Activated naive CD8-positive, alpha-beta T cell treated with anti-CD3 and anti-CD28 coated beads, Interleukin-2, amount 10 ng/mL, durations not matched to agents 7 days and 5 days (primary cell): ENCODE results near the gene TSPAN17. TPM values are rescaled to one million over a fixed set of nuclear protein-coding genes. Genes with fewer than 3 reads are reported as not detected.

Experiments
- ATAC-seq: fragments of 150-1000 bp; cut with Tn5 transposase; one replicate; pipeline ENCODE4 v1.10.0; 2021; ENCODE audit warnings: low read depth, moderate library complexity
- POLR2A ChIA-PET: fragments of 350-600 bp; sonication (Branson Sonifier 250); formaldehyde crosslinking; loops from one replicate; lab custom pipeline; 2021; ENCODE audit warnings: antibody characterized with exemption; lab: Charles Lee
- DNase-seq: peaks from one replicate; pipeline ENCODE4 v3.0.0; 2021
- H3K27ac Mint-ChIP-seq: one replicate; pipeline ENCODE4 v1.8.0; 2022; ENCODE audit warnings: mild to moderate bottlenecking, mixed read lengths
- H3K27me3 Mint-ChIP-seq: one replicate; pipeline ENCODE4 v1.8.0; 2022; ENCODE audit warnings: mild to moderate bottlenecking, moderate library complexity, mixed read lengths
- H3K36me3 Mint-ChIP-seq: one replicate; pipeline ENCODE4 v1.8.0; 2021; ENCODE audit warnings: mild to moderate bottlenecking, mixed read lengths
- H3K4me1 Mint-ChIP-seq: one replicate; pipeline ENCODE4 v1.8.0; 2021; ENCODE audit warnings: mixed read lengths
- H3K4me3 Mint-ChIP-seq: one replicate; pipeline ENCODE4 v1.8.0; 2022; ENCODE audit warnings: mild to moderate bottlenecking, moderate library complexity, mixed read lengths
- H3K9me3 Mint-ChIP-seq: one replicate; pipeline ENCODE4 v1.8.0; 2021; ENCODE audit warnings: mixed read lengths
- total RNA-seq, 2 experiments: library from RNA; stranded (reverse); gene quantifications; one replicate each; pipeline ENCODE4 v1.2.3, GENCODE V29; 2021

The TSPAN17 gene
- total RNA-seq, 2 experiments from 2014 or later: 39.6 to 40.7 TPM

- no peak overlapping the region for H3K27ac Mint-ChIP-seq
- POLR2A ChIA-PET: no interaction called here
- peaks cover 25% of the 10 kb centered on the region for H3K4me1 Mint-ChIP-seq
- no peak for DNase-seq
- H3K27me3 Mint-ChIP-seq: peaks cover 20% of the 10 kb centered on the region
- H3K4me3 Mint-ChIP-seq: no peak overlapping the region
- ATAC-seq: no peak
- no peaks in the 10 kb centered on the region for H3K36me3 Mint-ChIP-seq
- no peaks in the 10 kb centered on the region for H3K9me3 Mint-ChIP-seq
Measured at GRCh38 chr5:176662371-176663333, 15.4 kb downstream of the TSPAN17 start.

- Mint-ChIP-seq H3K36me3 (no peaks in the 10 kb centered on the region), H3K4me1 (peaks cover 17% of the 10 kb centered on the region), H3K27me3 (peaks cover 20% of the 10 kb centered on the region), H3K27ac (no peak overlapping the region), H3K9me3 (no peaks in the 10 kb centered on the region), H3K4me3 (no peak overlapping the region)
- POLR2A ChIA-PET: no interaction called here
- ATAC-seq (no peak), DNase-seq (no peak)
Measured at GRCh38 chr5:176663566-176663965, 16.3 kb downstream of the TSPAN17 start.

GRCh38 chr5:176664479-176664878 is 17.2 kb downstream of the TSPAN17 start:
- Mint-ChIP-seq H3K4me3 (no peak overlapping the region), H3K9me3 (no peaks in the 10 kb centered on the region), H3K27me3 (peaks cover 26% of the 10 kb centered on the region), H3K27ac (no peak overlapping the region), H3K4me1 (peaks cover 10% of the 10 kb centered on the region), H3K36me3 (no peaks in the 10 kb centered on the region)
- no peak for ATAC-seq
- no peak for DNase-seq
- POLR2A ChIA-PET: interaction anchor here (0.6 kb wide), 1 partner anchor 474 kb away, joined by 4 read pairs; no protein-coding TSS in a partner anchor

- Mint-ChIP-seq H3K9me3 (no peaks in the 10 kb centered on the region), H3K27ac (no peak overlapping the region), H3K4me3 (no peak overlapping the region), H3K36me3 (no peaks in the 10 kb centered on the region), H3K4me1 (peaks cover 7% of the 10 kb centered on the region), H3K27me3 (peaks cover 26% of the 10 kb centered on the region)
- no peak for DNase-seq
- no peak for ATAC-seq
- POLR2A ChIA-PET: interaction anchor here (0.6 kb wide), 1 partner anchor 474 kb away, joined by 4 read pairs; no protein-coding TSS in a partner anchor
Measured at GRCh38 chr5:176664886-176665285, 17.6 kb downstream of the TSPAN17 start.

- ATAC-seq (no peak), DNase-seq (no peak)
- no peaks in the 10 kb centered on the region for H3K9me3 Mint-ChIP-seq
- peaks cover 26% of the 10 kb centered on the region for H3K27me3 Mint-ChIP-seq
- POLR2A ChIA-PET: no interaction called here
- no peaks in the 10 kb centered on the region for H3K36me3 Mint-ChIP-seq
- no peak overlapping the region for H3K27ac Mint-ChIP-seq
- peaks cover 3% of the 10 kb centered on the region for H3K4me1 Mint-ChIP-seq
- H3K4me3 Mint-ChIP-seq: no peak overlapping the region
Measured at GRCh38 chr5:176665517-176665916, 18.2 kb downstream of the TSPAN17 start.

- no peaks in the 10 kb centered on the region for H3K9me3 Mint-ChIP-seq
- H3K4me1 Mint-ChIP-seq: no peaks in the 10 kb centered on the region
- H3K27me3 Mint-ChIP-seq: peaks cover 28% of the 10 kb centered on the region
- POLR2A ChIA-PET: no interaction called here
- no peak for DNase-seq
- no peak for ATAC-seq
- H3K4me3 Mint-ChIP-seq: no peak overlapping the region
- no peak overlapping the region for H3K27ac Mint-ChIP-seq
- no peaks in the 10 kb centered on the region for H3K36me3 Mint-ChIP-seq
Measured at GRCh38 chr5:176667637-176668036, 20.4 kb downstream of the TSPAN17 start.

- H3K27me3 Mint-ChIP-seq: peaks cover 19% of the 10 kb centered on the region
- no peaks in the 10 kb centered on the region for H3K4me1 Mint-ChIP-seq
- DNase-seq (no peak), ATAC-seq (no peak)
- POLR2A ChIA-PET: no interaction called here
- H3K27ac Mint-ChIP-seq: no peak overlapping the region
- no peaks in the 10 kb centered on the region for H3K9me3 Mint-ChIP-seq
- H3K4me3 Mint-ChIP-seq: no peak overlapping the region
- H3K36me3 Mint-ChIP-seq: no peaks in the 10 kb centered on the region
Measured at GRCh38 chr5:176670449-176670848, 23.2 kb downstream of the TSPAN17 start.

- no peak overlapping the region for H3K4me3 Mint-ChIP-seq
- H3K27me3 Mint-ChIP-seq: peaks cover 18% of the 10 kb centered on the region
- no peaks in the 10 kb centered on the region for H3K4me1 Mint-ChIP-seq
- H3K27ac Mint-ChIP-seq: no peak overlapping the region
- ATAC-seq (no peak), DNase-seq (no peak)
- H3K36me3 Mint-ChIP-seq: no peaks in the 10 kb centered on the region
- H3K9me3 Mint-ChIP-seq: no peaks in the 10 kb centered on the region
- POLR2A ChIA-PET: no interaction called here
Measured at GRCh38 chr5:176671399-176671798, 24.1 kb downstream of the TSPAN17 start.

GRCh38 chr5:176671890-176672747 is 24.8 kb downstream of the TSPAN17 start:
- no peak for ATAC-seq
- H3K4me3 Mint-ChIP-seq: no peak overlapping the region

GRCh38 chr5:176673651-176674583 is 26.6 kb downstream of the TSPAN17 start:
- Mint-ChIP-seq H3K4me3 (no peak overlapping the region), H3K27me3 (peaks cover 21% of the 10 kb centered on the region), H3K9me3 (no peaks in the 10 kb centered on the region), H3K36me3 (no peaks in the 10 kb centered on the region), H3K27ac (no peak overlapping the region), H3K4me1 (no peaks in the 10 kb centered on the region)
- DNase-seq: no peak
- POLR2A ChIA-PET: no interaction called here
- no peak for ATAC-seq

More at GRCh38 chr5:176671890-176672747, 24.8 kb downstream of the TSPAN17 start:
- no peaks in the 10 kb centered on the region for H3K9me3 Mint-ChIP-seq
- peaks cover 20% of the 10 kb centered on the region for H3K27me3 Mint-ChIP-seq
- no peak overlapping the region for H3K27ac Mint-ChIP-seq
- H3K4me1 Mint-ChIP-seq: no peaks in the 10 kb centered on the region
- POLR2A ChIA-PET: no interaction called here
- H3K36me3 Mint-ChIP-seq: no peaks in the 10 kb centered on the region
- no peak for DNase-seq

GRCh38 chr5:176674799-176675198 is 27.5 kb downstream of the TSPAN17 start:
- no peak overlapping the region for H3K27ac Mint-ChIP-seq
- DNase-seq: no peak
- H3K9me3 Mint-ChIP-seq: no peaks in the 10 kb centered on the region
- no peak for ATAC-seq
- POLR2A ChIA-PET: no interaction called here
- peaks cover 23% of the 10 kb centered on the region for H3K27me3 Mint-ChIP-seq
- H3K36me3 Mint-ChIP-seq: no peaks in the 10 kb centered on the region
- H3K4me3 Mint-ChIP-seq: no peak overlapping the region
- H3K4me1 Mint-ChIP-seq: no peaks in the 10 kb centered on the region

GRCh38 chr5:176675676-176676360 is 28.5 kb downstream of the TSPAN17 start:
- Mint-ChIP-seq H3K27me3 (peaks cover 26% of the 10 kb centered on the region), H3K4me1 (no peaks in the 10 kb centered on the region), H3K36me3 (no peaks in the 10 kb centered on the region), H3K4me3 (no peak overlapping the region), H3K9me3 (no peaks in the 10 kb centered on the region), H3K27ac (no peak overlapping the region)
- ATAC-seq (no peak), DNase-seq (no peak)
- POLR2A ChIA-PET: no interaction called here
